NOMO-1 treated with DMSO at 0.1 percent for 48 hours (cell line): ENCODE measurements around the gene TFG.

ENCODE experiments used
- DNase-seq: peaks from one replicate; lab custom pipeline; 2025; ENCODE audit not compliant: unreplicated experiment; lab: John Stamatoyannopoulos, UW

Gene TFG

DNA sequence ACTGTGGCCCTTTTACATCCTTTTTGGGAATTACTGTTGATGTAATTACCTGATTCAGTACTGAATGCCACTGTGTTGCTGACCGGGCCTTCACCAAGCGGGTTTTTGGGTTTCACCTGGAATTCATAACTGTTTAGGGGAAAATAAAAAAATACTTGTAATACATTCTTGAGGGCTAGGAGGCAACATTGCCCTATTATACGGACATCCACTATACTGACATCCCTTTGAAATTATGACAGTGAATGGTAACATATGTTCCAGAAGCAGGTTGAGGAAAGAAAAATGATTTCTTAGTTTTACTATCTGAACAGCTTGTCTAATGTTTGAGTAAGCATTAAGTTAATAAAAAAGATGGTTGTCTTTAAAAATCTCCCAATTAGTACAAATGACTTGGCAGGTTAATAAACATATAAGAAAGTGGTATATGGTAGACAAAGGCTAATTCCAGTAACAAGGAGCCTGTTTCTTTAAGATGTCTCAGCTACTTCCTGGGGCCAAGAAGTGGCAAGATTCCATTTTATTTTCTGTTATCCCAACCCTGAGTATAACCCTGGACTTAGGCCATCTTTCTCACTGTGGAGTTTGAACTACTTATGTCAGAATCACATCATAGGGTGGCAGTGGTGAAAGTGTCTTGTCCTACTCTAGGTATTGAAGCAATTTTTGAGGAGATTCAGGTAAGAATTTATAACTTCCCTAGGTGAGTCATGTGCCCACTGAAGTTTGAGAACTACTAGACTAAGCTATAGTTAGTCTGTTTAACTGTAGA is 45.5 kb downstream of the TFG start:
- no peak for DNase-seq

DNA sequence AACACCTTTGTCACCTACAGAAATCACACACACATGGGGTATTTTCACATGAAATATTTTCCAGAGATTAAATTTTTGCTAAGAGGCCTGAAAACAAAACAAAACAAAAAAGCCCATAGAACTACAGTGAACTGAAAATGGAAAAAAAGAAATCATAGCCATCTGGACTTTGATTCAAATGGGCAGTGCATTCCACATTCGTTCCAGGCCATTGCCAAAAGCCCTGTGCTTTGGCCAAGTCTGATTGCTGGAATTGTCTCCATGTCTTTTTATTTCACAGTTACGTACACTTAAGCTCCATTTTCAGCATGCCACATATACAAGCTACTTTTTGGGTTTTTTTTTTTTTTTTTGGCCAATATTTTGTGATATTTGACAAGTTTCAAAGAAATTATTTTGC is 47.1 kb downstream of the TFG start:
- DNase-seq: no peak

DNA sequence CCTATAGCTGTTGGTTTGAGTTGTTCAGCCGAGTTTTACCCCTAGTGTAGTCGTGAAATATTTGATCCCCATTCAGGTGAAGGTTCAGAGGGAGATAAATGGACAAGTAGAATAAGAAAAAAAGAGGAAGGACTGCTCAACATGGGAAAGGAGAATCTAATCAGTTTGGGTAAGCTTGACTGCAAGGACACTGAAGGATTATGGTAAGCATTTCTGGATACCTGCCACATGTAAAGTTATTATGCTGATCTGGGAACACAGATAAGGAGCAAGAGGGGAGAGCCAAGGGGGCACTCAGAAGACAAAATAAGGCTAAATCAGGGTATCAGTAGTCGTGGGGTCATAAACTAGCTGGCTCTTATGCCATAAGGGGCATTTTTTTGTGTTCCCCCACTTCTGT is 49.9 kb downstream of the TFG start:
- DNase-seq: no peak

DNA sequence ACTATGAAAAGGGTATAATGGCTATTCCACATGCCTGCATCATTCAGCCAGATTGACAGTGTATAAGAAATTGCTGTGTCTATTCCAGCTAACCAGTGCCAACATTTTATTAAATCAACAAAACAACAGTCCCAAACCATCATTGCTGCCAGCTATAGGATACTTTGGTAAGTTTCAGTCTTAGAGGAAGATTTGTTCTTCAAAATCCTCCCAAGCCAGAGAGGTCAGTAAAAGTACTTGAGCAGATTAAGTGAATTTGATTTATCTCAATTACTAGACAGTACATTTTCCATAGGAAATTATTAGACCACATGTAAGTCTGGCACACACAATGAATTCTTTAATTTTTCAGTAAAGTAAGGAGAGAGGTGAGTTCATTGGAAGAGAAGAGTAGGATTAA is 50.7 kb downstream of the TFG start:
- DNase-seq: no peak

DNA sequence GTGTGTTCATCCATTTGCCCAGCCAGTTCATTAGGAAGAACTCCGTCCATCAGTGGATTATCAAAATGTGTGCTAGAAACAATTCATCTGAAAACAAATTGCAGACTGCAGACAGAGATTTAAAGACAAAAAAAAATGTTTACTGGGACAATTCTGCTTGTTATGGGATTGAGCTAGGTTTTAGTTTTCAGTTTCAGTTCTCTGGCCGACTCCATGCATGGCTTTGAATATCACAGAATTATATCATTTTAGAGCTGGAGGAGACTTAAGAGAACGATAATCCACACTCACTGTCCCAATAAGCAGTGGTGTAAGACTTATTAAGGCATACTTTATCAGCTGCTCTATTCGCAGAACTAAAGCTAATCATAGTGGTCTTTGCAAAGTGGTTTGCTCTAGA is 51.1 kb downstream of the TFG start:
- no peak for DNase-seq

DNA sequence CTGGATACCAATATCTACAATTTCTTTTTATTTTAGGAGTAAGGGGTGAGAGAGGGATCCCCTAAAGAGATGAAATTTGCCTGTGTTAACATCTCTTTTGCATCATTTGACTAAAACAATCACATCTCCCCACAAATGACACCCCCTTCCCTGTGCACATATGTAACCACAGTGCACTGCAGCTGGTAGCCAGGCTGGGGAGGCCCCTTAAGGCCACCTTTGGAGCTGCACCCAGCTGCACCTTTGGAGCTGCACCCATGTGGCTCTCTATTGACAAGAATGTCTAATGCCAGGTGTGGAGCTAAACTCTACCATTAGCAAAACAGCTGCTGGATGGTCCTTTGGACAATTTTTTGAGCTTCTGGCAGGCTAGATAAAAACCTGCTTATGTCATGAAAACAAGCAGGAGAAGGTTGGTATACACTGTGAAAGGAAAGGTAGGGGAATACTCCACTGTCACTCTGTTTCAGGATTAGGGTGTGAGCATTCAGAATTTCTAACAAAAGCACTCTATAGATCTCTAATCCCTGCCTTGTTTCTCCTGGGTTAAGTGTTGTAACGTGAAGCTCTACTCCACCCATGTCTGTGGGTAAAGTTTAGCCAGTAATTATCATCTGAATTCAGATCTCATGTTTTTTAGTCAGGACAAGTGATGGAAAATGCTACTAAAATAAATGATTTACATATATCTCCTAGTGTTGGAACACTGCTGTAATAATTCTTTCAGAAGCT is 52.1 kb downstream of the TFG start:
- DNase-seq: no peak

DNA sequence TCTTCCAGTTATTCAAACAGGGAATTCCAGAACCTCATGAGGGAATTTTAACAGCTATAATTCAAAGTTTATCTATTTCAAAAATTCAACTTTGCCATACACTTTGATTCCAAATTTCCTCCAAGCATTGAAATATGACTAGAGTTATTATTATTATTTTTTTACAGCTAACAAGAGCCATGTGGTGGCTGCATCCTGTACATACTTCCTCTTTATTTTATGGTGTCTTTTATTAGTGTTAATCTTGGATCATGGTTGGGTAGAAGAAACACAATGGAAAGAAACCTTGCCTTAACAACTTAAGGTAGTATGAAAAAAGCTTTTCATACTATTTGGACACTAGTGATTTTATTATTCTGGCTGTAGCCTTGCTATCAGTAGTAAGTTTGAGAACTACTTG is 52.7 kb downstream of the TFG start:
- DNase-seq: no peak

DNA sequence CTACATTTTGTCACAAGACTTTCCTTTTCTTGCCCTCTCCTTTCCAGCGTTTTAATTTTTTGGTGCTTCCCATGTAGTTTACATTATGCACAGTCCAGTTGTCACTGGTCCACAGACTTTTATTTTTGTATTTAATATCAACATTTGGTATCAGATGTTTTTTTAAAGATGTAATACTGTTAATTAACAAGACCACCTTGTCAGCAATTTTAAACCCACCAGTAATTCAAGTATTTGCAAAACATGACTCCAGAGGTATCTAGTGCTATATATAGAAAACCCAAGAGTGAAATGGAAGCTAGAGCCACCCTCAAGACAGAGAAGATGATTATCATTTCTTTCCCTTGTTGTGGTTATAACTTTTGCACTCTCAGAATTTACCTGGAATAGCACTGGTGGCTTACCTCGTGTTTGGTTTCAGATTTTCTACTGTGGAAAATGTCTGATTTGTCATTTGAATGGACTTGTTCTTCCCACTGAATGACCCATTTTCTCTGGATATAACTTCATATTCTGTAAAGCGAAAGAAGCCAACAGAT is 56.2 kb downstream of the TFG start:
- no peak for DNase-seq

DNA sequence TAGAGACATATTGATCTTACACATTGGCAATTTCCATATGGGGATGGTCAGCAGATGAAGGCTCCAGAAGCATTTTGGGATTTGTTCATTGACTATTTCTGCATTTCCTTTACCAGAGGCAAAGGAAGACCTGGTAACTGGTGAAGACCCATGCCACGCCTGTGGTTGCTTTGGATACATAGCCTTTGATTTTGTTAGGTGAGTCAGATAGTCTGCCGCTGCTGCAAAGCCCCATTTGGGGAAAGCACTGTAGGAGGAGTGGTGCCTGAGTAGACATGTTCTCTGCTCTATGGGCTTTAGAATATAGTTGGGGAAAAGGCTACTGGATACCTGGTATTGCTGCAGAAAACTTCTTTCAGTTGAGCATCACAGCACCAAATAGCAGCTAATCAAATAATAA is 56.8 kb downstream of the TFG start:
- no peak for DNase-seq

DNA sequence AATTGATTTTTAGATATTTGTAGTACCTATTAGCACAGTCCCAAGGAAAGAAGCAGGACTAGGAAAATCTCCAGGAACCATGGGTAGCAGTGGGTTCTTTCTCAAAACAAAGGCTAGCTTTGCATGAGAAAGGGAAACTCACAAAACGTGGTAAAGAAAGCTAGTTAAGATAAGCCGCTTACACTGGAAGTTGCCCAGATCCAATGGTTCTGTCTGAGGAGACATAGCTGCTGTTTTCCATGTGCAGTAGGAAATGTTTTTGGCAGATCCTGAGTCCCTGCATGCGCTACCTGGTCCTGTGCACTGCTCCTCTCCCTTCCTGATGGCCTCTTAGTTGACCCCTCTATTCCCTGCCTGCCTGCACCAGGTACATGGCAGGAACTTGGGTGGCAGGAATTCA is 60.4 kb downstream of the TFG start:
- no peak for DNase-seq

DNA sequence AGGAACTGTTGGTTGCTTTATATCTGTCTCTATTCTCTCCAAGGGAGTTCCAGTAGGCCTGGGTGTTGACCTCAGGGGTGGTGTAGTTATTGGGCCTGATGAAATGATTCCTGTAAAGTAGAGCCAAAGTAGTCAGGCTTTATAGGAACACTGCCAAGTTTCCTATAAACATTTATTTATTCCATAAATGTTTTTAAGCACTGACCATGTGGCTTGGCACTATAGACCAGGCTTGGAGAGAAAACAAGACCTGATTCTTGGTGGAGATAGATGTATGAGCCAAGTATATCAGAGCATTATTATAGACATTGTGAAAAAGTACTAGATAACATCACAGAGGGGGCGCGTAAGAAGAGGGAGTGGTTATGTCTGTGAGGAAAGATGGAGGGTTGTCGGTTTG is 65.9 kb downstream of the TFG start:
- DNase-seq: no peak

DNA sequence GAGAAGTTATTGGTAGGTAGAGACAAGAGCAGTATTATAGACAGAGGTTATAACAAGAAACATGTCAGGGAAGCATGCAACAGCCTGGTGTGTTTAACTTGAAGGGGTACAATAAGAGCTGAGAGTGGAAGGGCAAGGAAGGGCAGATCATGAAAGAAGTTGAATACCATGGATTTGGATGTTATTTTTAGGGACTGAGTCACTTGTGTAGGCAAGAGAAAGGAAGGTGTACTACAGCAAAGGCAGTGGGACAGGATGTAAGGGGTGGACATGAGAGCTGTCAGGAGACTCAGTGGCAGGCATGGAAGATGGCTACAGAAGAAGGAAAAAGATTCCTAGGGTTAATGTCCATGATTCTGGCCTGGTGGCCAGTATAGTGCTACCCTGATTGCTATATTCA is 66.4 kb downstream of the TFG start:
- no peak for DNase-seq

DNA sequence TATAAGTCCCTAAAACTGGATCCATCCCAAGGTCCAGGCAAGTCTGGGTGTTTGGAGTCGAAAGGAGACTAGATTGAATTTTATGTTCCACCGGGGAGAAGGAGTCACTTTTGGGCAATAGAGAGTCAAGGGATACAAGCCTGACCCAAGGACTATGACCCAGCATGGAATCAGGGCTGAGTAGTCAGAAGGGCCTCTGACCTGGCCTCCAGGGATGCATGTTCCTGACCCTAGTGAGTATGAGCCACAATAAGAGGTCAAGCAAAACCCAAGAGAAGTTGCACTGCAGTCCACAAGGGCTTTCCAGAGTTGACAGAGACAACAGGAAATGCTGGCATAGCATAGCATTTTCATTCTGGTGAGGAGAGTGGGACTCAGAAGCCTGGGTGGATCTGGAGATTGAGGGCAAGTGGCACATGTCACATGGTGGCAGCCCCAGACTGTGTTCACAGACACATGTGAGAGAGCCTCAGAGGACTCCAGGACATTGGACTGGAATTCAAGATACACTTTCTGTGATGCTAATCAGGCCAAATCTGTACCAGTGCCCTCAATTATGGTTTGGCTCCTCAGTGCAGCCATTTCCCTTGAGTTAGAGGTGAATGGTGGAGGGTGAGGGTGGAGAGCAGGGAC is 66.9 kb downstream of the TFG start:
- no peak for DNase-seq

DNA sequence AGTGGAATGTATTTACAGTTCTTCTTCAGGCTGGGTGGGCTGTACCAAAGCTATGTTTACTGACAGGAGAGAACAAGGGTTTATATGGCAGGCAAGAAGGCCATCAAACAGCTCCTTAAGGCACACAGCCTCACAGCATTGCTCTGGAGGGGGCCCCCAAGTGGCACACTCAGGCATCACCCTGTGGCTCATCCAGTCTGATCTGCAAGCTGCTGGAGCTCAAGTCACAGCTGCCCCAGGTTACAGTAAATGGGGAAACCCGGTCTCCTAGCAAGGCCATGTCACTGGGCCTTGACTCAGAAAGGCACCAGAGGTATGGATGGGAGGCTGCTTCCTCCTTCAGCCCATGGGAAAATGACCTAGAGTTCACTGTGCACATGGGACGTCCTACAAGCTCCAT is 67.5 kb downstream of the TFG start:
- no peak for DNase-seq

DNA sequence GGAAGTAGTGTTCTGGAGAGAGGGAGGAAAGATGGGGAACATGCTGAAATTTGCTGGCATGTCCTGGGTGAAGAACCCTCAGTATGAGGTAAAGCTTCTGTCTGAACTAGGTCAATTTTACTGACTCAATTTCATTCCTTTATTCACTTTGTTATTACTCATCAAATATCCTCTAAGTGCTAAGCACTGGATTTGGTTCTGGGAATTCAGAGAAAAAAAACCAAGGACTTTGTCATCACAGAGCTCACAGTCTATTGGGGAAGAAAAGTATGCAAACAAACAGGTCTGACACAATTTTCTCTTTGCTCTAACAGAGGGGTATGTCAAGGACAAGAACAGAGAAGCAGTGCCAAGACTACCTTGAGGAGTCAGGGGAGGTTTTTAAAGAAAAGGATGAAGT is 68.0 kb downstream of the TFG start:
- DNase-seq: no peak

DNA sequence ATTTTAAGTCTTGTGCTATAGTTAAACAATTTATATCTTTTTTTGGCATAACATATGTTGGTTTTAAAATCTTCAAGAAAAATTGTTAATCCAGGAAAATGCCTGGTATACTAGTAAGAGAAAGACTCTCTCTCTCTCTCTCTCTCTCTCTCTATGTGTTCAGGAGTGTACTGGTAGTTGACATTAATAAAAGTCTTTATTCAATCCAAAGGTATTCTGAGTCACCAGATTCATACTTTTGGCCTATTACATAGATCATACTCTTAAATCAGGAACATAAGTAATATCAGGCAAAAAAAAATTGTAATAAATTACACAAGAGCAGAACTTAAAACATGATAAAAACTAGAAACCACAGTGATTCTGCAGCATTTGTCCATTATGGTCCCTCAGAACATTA is 70.2 kb downstream of the TFG start:
- DNase-seq: no peak

DNA sequence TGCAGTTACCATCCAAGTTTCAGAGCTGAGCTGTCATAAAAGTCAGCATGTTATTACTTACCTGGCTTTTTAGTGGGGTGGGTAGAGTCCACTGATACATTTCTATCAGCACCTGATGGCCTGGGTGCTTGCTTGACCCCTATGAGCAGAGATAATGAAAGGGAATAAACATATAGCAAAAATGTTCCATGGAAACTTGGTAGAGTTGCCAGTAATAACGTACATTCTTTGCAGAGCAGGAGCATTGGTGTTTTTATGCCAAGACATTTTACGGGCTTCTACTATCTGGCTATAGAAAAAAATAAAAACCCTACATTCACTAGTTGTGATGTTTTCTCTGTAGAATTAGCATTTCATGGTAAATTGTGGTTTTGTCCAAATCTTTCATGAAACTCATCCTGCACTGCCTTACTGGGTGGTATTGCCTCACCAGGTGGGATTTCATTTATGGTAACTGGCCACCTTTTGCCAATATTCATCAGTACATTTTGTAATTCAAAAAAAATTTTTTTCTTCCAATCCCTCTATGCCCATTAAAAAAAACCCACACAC is 70.9 kb downstream of the TFG start:
- DNase-seq: no peak

DNA sequence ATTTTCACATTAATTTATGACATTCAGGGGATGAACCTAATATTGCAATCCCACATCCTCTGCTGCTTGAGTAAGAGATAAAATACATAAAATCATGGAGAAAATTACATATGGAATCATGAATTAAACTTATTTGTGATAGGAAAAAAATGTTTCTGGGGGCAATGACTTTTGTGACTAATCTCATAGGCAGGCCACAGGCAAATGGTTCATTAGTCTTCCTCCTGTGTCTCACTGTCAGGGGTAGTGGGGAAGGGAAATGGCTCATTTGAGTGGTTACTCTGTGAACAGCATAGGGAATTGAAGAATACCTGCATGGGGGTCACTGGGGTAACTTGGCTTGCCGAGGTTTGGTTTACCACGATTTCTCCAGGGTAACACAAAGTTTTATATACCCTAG is 72.0 kb downstream of the TFG start:
- DNase-seq: no peak

DNA sequence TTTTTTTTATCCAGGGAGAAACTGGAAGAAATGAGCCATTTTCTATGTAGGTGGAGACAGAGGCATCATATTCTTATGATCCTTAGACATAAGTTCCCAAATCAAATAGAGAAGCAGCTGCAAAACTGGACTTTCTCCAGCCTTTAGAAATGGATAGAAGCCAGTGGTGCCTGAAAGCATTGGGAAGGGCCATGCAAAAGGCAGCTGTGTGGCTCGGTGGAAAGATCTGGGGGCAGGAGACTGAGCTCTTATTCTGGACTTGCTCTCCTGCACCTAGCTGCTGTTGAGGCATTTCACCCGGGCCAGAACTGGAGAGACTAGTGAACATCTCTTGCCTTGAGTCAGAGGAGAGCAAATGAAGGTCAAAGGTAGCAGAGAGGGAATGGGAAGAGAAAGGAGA is 73.1 kb downstream of the TFG start:
- no peak for DNase-seq

DNA sequence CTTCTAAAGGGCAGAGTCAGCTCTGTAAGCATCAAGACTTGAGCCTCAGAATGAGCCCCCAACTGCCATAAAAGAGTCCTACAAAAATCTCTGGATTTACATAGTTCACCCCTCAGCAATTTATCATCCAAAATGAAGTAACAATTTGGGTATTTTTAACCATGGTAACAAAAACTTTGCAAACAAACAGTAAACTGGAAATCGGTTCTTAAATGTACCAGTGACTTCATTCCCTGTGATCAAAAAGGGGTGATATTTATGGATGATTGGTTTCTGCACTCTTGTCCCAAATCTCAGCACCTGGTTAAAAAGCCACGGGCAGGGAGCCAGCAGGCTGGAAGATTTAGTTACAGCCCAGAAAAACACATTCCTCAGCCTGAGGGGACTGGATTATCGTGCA is 73.6 kb downstream of the TFG start:
- DNase-seq: no peak

DNA sequence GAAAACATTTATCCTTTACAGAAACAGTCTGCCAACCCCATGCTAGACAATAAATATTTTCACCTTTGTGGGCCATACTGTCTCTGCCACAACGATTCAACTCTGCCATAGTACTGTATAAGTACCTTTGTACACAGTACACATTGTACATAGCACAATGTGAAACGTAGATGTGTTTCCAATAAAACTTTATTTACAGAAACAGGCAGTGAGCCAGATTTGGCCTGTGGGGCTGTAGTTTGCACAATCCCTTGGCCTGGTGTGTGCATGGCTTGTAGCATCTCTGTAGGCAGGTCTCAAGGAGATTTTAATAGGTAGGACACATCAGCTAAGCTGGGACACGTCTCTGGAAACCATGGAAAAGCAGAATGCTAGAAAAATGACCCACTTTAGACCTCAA is 74.3 kb downstream of the TFG start:
- no peak for DNase-seq

DNA sequence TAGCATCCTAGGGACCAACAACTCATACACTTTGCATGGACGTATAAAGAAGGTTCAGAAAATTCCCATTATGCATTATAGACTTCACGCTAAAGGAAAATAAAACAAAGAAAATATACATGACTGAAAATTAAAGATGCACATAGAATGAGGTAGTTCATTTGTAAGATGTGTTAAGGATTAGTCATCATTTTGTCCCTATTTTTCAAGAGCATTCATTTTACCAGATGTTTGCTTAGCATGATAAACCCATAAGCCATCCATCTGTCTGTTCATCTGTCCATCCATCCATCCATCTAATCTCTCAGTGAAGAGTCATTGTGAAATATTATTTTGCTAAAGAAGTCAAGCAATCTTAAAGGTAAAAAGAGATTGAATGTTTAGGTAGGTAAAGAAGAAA is 80.3 kb downstream of the TFG start:
- no peak for DNase-seq
